Measurements from ENCODE around the gene NKG7.

- TF ChIP-seq CTCF (IDR thresholded peaks at IDR 0.05) (no peak), POLR2A (IDR thresholded peaks at IDR 0.05) (no peak)
These were observed 48.8 kb downstream of the NKG7 start for GRCh38 chr19:51323481-51324166.
